ENCODE measurements around the gene C4orf50. TPM values are rescaled to one million over a fixed set of nuclear protein-coding genes. Genes with fewer than 3 reads are reported as not detected.
A peak's percentile ranks its signal among the peaks of the same experiment; 100 is the strongest.

C4orf50 gene
- total and polyA plus RNA-seq, 2 of the 8 experiments (the other 6 are each of a cell fraction or from before 2014, with no cell fraction given), result 0.08 to 0.22 TPM

GRCh38 chr4:6019316-6020263 lies 1.4 kb upstream of the C4orf50 start (continued):
- no peak for TF ChIP-seq CHD7 (IDR thresholded peaks at IDR 0.05; ENCODE audit: insufficient replicate concordance, low read length)
- peak; percentile 26 for TF ChIP-seq ASH2L (IDR thresholded peaks at IDR 0.05; ENCODE audit: low read length)
- TF ChIP-seq TEAD4 (IDR thresholded peaks at IDR 0.05; ENCODE audit: low read depth, low read length), result peak; percentile 73; the same call in 1 of the 2 replicates
- TF ChIP-seq MAFK (IDR thresholded peaks at IDR 0.05; ENCODE audit: low read depth, low read length), result no peak
- TF ChIP-seq GABPA (IDR thresholded peaks at IDR 0.05; ENCODE audit: borderline replicate concordance, insufficient read depth, low read length), result no peak
- no peak for TF ChIP-seq BRCA1 (IDR thresholded peaks at IDR 0.05; ENCODE audit: low read depth, low read length)
- TF ChIP-seq RAD21 (IDR thresholded peaks at IDR 0.05 in 1 of 2, conservative IDR thresholded peaks at IDR 0.05 in 1 of 2; ENCODE audit: low read depth in 2 of 2, low read length in 2 of 2), result peak; percentile 27 to 40; a peak in 3 of 4 replicates
- no peak for TF ChIP-seq BCL11A (IDR thresholded peaks at IDR 0.05; ENCODE audit: low read depth in 2 of 2, low read length in 2 of 2)
- TF ChIP-seq EGR1 (IDR thresholded peaks at IDR 0.05; ENCODE audit: borderline replicate concordance, low read depth, low read length), result no peak

Data from H1 (cell line).